ENCODE results near the gene RHOT2.

- TF ChIP-seq, protein P1, sequence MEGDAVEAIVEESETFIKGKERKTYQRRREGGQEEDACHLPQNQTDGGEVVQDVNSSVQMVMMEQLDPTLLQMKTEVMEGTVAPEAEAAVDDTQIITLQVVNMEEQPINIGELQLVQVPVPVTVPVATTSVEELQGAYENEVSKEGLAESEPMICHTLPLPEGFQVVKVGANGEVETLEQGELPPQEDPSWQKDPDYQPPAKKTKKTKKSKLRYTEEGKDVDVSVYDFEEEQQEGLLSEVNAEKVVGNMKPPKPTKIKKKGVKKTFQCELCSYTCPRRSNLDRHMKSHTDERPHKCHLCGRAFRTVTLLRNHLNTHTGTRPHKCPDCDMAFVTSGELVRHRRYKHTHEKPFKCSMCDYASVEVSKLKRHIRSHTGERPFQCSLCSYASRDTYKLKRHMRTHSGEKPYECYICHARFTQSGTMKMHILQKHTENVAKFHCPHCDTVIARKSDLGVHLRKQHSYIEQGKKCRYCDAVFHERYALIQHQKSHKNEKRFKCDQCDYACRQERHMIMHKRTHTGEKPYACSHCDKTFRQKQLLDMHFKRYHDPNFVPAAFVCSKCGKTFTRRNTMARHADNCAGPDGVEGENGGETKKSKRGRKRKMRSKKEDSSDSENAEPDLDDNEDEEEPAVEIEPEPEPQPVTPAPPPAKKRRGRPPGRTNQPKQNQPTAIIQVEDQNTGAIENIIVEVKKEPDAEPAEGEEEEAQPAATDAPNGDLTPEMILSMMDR (conservative IDR thresholded peaks at IDR 0.05 in 1 of 2, IDR thresholded peaks at IDR 0.05 in 1 of 2; ENCODE audit: extremely low read depth in 1 of 2, insufficient read depth in 1 of 2, low read depth in 1 of 2, low read length in 2 of 2): no peak
- TF ChIP-seq EZH2 (IDR thresholded peaks at IDR 0.05; ENCODE audit: borderline replicate concordance, low read length): no peak
These were observed 25.8 kb downstream of the RHOT2 start for GRCh38 chr16:693766-694165.
